Activated CD8-positive, alpha-beta memory T cell treated with anti-CD3 and anti-CD28 coated beads, Interleukin-2, amount 50 U/mL, for 24 hours (primary cell): ENCODE measurements around the gene NINL.
"Not testable (repeated sequence)": the region's sequence is repeated elsewhere in the genome, so short reads cannot be mapped to it uniquely, and the experiment has no call there.

Experiments used
- DNase-seq: peaks from one replicate; pipeline ENCODE4 v3.0.0-alpha.2; 2020; ENCODE audit errors: extremely low read depth

Gene NINL

GRCh38 chr20:25592135-25592852 lies 7.0 kb upstream of the NINL start:
- DNase-seq = no peak

- DNase-seq = not testable (repeated sequence)
Measured at GRCh38 chr20:25590778-25591177, 5.4 kb upstream of the NINL start.

GRCh38 chr20:25588491-25588890 lies 3.2 kb upstream of the NINL start:
- no peak for DNase-seq

GRCh38 chr20:25587536-25587935 lies 2.2 kb upstream of the NINL start:
- no peak for DNase-seq

GRCh38 chr20:25586877-25587276 lies 1.5 kb upstream of the NINL start:
- no peak for DNase-seq

GRCh38 chr20:25583607-25584006 lies 1.7 kb downstream of the NINL start:
- not testable (repeated sequence) for DNase-seq

- no peak for DNase-seq
Measured at GRCh38 chr20:25580711-25581110, 4.6 kb downstream of the NINL start.

GRCh38 chr20:25579081-25579770 lies 6.1 kb downstream of the NINL start:
- no peak for DNase-seq

GRCh38 chr20:25576783-25577530 lies 8.4 kb downstream of the NINL start:
- DNase-seq = no peak

- DNase-seq = no peak
Measured at GRCh38 chr20:25574411-25574810, 10.9 kb downstream of the NINL start.

GRCh38 chr20:25573288-25574251 lies 11.8 kb downstream of the NINL start:
- DNase-seq = no peak

GRCh38 chr20:25571817-25572216 lies 13.5 kb downstream of the NINL start:
- no peak for DNase-seq

GRCh38 chr20:25571240-25571639 lies 14.1 kb downstream of the NINL start:
- no peak for DNase-seq

- no peak for DNase-seq
Measured at GRCh38 chr20:25570148-25570530, 15.2 kb downstream of the NINL start.

- no peak for DNase-seq
Measured at GRCh38 chr20:25567286-25567685, 18.0 kb downstream of the NINL start.

GRCh38 chr20:25566821-25567220 lies 18.5 kb downstream of the NINL start:
- no peak for DNase-seq

- no peak for DNase-seq
Measured at GRCh38 chr20:25565578-25566157, 19.7 kb downstream of the NINL start.

- DNase-seq = no peak
Measured at GRCh38 chr20:25563876-25564275, 21.5 kb downstream of the NINL start.

GRCh38 chr20:25563362-25563761 lies 22.0 kb downstream of the NINL start:
- DNase-seq = no peak

GRCh38 chr20:25561771-25562170 lies 23.6 kb downstream of the NINL start:
- not testable (repeated sequence) for DNase-seq

- DNase-seq = no peak
Measured at GRCh38 chr20:25553819-25554296, 31.5 kb downstream of the NINL start.
